ENCODE data around the gene RRBP1. TPM values are rescaled to one million over a fixed set of nuclear protein-coding genes. Genes with fewer than 3 reads are reported as not detected.

Gene RRBP1
- total and polyA plus RNA-seq, 4 donors, result 75.4 to 202 (median 130) TPM

DNA sequence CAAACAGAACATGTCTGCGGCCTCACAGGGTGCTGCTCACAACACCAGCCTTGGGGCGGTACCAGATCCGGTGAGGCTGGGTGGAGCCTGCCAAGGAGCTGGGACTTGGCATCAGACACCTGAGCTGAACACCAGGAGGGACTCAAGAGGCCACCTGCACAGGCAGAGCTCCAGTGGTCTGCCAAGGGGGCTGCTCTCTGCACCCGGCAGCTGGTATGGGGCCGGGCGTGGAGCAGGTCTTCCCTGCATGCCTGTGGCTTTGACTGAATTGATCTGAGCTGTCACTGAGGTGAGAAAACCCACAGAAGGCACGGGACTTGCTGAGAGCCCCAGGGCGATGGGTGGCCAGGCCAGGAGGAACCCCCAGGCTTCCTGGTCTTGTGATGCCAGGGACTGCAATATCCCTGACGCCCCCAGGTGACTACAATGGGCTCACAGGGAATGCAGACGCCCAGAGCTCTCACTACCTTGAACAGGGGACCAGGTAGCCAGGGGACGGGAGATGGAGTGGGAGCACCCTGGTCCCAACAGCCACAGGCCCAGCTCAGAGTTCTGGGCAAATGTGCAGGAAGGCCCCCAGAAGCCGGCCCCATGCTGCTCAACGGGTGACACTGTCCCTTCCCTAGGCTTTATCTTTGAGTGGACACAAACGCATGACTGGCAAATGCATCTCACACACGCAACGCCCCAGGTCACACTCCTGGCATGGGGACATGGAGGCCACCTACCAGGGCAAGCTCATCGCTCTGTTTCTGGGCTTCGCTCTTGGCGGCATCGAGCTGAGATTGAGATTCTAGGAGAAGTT is 64.0 kb downstream of the RRBP1 start (continued):
- TF ChIP-seq, protein P1, sequence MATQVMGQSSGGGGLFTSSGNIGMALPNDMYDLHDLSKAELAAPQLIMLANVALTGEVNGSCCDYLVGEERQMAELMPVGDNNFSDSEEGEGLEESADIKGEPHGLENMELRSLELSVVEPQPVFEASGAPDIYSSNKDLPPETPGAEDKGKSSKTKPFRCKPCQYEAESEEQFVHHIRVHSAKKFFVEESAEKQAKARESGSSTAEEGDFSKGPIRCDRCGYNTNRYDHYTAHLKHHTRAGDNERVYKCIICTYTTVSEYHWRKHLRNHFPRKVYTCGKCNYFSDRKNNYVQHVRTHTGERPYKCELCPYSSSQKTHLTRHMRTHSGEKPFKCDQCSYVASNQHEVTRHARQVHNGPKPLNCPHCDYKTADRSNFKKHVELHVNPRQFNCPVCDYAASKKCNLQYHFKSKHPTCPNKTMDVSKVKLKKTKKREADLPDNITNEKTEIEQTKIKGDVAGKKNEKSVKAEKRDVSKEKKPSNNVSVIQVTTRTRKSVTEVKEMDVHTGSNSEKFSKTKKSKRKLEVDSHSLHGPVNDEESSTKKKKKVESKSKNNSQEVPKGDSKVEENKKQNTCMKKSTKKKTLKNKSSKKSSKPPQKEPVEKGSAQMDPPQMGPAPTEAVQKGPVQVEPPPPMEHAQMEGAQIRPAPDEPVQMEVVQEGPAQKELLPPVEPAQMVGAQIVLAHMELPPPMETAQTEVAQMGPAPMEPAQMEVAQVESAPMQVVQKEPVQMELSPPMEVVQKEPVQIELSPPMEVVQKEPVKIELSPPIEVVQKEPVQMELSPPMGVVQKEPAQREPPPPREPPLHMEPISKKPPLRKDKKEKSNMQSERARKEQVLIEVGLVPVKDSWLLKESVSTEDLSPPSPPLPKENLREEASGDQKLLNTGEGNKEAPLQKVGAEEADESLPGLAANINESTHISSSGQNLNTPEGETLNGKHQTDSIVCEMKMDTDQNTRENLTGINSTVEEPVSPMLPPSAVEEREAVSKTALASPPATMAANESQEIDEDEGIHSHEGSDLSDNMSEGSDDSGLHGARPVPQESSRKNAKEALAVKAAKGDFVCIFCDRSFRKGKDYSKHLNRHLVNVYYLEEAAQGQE (IDR thresholded peaks at IDR 0.05), result no peak
- TF ChIP-seq GABPA (IDR thresholded peaks at IDR 0.05 in 1 of 2, conservative IDR thresholded peaks at IDR 0.05 in 1 of 2), result no peak

DNA sequence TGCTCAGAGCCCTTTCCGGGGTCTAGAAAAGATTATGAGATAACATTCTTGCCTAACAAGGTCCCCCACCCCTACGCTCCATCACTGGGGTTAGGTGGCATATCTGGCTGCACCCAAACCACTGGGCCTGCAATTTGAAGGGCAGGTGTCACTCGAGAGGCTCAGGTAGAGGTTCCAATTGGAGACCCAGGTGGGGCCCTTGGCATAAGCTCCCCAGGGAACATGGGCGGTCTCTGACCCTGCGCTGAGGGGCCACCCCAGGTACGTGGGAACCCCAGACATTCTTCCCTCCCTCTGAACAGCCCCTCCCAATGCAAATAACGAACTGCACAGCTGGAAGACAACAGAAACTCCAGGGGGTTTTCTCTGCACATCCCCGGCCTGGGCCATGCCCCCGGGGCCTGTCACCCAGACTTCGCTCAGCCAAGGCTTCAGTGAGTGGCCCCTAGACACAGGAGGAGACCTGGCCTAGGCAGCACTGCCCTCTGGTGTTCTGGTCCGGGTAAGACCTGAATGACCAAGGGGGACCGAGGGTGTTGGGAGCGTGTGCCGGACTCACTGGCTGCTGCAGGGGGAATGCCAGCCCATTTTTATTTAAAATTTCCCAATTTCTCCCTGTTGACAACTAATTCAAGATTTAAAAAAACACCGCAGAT is 64.7 kb downstream of the RRBP1 start:
- peak; percentile 54 for DNase-seq (ENCODE audit: low spot score)
- H3K27ac ChIP-seq (ENCODE audit: low read depth in 1 of 2, low read length in 2 of 2), result no peak overlapping the region
- H3K4me3 ChIP-seq (ENCODE audit: low read depth in 1 of 3, low read length in 3 of 3), result no peak overlapping the region
- peaks cover 0 to 6% (median 1%) of the 10 kb centered on the region in 4 donors for H3K4me1 ChIP-seq (ENCODE audit: control insufficient read depth in 4 of 4, insufficient read depth in 4 of 4, low read length in 3 of 4)
- peaks cover 41 to 82% (median 60%) of the 10 kb centered on the region in 4 donors for H3K36me3 ChIP-seq (ENCODE audit: control insufficient read depth in 4 of 4, insufficient read depth in 3 of 4, low read depth in 1 of 4, low read length in 3 of 4)
- no peak overlapping the region for H3K9ac ChIP-seq (ENCODE audit: low read depth in 1 of 2, low read length in 2 of 2)
- H3K9me3 ChIP-seq (ENCODE audit: control insufficient read depth in 4 of 4, low read length in 3 of 4), result no peaks in the 10 kb centered on the region
- 86% methylated on average over 15 of the region's 15 CpGs for WGBS
- TF ChIP-seq RAD21 (IDR thresholded peaks at IDR 0.05) (peak; percentile 72 to 84), RXRA (IDR thresholded peaks at IDR 0.05) (no peak)
- TF ChIP-seq, protein P2, sequence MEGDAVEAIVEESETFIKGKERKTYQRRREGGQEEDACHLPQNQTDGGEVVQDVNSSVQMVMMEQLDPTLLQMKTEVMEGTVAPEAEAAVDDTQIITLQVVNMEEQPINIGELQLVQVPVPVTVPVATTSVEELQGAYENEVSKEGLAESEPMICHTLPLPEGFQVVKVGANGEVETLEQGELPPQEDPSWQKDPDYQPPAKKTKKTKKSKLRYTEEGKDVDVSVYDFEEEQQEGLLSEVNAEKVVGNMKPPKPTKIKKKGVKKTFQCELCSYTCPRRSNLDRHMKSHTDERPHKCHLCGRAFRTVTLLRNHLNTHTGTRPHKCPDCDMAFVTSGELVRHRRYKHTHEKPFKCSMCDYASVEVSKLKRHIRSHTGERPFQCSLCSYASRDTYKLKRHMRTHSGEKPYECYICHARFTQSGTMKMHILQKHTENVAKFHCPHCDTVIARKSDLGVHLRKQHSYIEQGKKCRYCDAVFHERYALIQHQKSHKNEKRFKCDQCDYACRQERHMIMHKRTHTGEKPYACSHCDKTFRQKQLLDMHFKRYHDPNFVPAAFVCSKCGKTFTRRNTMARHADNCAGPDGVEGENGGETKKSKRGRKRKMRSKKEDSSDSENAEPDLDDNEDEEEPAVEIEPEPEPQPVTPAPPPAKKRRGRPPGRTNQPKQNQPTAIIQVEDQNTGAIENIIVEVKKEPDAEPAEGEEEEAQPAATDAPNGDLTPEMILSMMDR (IDR thresholded peaks at IDR 0.05; ENCODE audit: low read depth, low read length, missing input control), result peak; percentile 34
- H3K27me3 ChIP-seq (ENCODE audit: control insufficient read depth in 4 of 4, insufficient read depth in 4 of 4, low read length in 3 of 4), result no peaks in the 10 kb centered on the region

DNA sequence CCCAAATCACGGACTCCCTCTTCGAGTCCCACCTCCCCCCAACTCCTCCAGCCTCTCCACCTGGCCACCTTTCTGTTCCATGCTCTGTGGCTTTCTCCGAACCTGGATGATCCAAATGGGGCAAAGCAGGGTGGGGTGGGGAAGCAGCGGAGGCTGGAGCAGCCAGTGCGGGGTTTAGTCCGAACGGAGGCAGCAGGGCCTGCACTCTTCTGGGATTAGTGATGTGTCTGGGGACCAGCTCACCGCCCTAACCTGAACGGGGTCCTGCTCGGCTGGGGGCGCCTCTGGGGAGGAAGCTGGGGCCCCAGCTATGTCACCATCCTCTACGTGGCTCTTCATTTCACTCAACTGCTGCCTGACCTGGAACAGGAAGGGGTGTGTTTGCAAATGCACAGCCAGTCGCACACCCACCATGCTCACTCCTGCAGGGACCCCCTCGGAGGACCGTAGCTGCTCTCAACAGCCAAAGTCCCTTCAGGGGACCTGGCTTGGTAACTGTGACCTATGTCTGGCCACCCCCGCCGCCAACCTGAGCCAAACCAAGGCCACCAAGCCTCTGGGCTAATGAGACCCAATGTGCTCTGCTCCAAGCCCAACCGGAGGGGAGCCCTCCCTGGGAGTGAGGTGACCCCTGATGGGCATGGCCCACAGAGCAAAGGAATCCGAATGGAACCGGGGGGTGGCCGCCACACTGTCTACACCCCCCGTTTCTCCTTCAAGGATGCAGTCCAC is 65.4 kb downstream of the RRBP1 start:
- DNase-seq (ENCODE audit: low spot score), result no peak
- H3K36me3 ChIP-seq (ENCODE audit: control insufficient read depth in 4 of 4, insufficient read depth in 3 of 4, low read depth in 1 of 4, low read length in 3 of 4), result peaks cover 37 to 76% (median 55%) of the 10 kb centered on the region in 4 donors
- no peaks in the 10 kb centered on the region for H3K27me3 ChIP-seq (ENCODE audit: control insufficient read depth in 4 of 4, insufficient read depth in 4 of 4, low read length in 3 of 4)
- H3K9ac ChIP-seq (ENCODE audit: low read depth in 1 of 2, low read length in 2 of 2), result no peak overlapping the region
- 88% methylated on average over 22 of the region's 22 CpGs for WGBS
- H3K9me3 ChIP-seq (ENCODE audit: control insufficient read depth in 4 of 4, low read length in 3 of 4), result no peaks in the 10 kb centered on the region
- H3K27ac ChIP-seq (ENCODE audit: low read depth in 1 of 2, low read length in 2 of 2), result no peak overlapping the region
- H3K4me1 ChIP-seq (ENCODE audit: control insufficient read depth in 4 of 4, insufficient read depth in 4 of 4, low read length in 3 of 4), result peaks cover 0 to 6% (median 2%) of the 10 kb centered on the region in 4 donors
- no peak overlapping the region for H3K4me3 ChIP-seq (ENCODE audit: low read depth in 1 of 3, low read length in 3 of 3)
- TF ChIP-seq EGR1 (IDR thresholded peaks at IDR 0.05; ENCODE audit: low read depth in 2 of 2), result no peak
- no peak for TF ChIP-seq HNF4G (IDR thresholded peaks at IDR 0.05)
- TF ChIP-seq, protein P3, sequence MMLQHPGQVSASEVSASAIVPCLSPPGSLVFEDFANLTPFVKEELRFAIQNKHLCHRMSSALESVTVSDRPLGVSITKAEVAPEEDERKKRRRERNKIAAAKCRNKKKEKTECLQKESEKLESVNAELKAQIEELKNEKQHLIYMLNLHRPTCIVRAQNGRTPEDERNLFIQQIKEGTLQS (IDR thresholded peaks at IDR 0.05), result no peak
- TF ChIP-seq, protein P4, sequence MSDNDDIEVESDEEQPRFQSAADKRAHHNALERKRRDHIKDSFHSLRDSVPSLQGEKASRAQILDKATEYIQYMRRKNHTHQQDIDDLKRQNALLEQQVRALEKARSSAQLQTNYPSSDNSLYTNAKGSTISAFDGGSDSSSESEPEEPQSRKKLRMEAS (IDR thresholded peaks at IDR 0.05), result no peak
- TF ChIP-seq HNF4A (conservative IDR thresholded peaks at IDR 0.05), result no peak
- TF ChIP-seq YY1 (IDR thresholded peaks at IDR 0.05), result no peak
- TF ChIP-seq GABPA (IDR thresholded peaks at IDR 0.05 in 1 of 2, conservative IDR thresholded peaks at IDR 0.05 in 1 of 2), result no peak
- TF ChIP-seq RAD21 (IDR thresholded peaks at IDR 0.05), result no peak
- TF ChIP-seq, protein P2 (IDR thresholded peaks at IDR 0.05; ENCODE audit: low read depth, low read length, missing input control), result no peak
- TF ChIP-seq, protein P1 (IDR thresholded peaks at IDR 0.05), result no peak
- TF ChIP-seq TAF1 (conservative IDR thresholded peaks at IDR 0.05), result no peak
